ENCODE measurements around the gene GCLM.

DNA sequence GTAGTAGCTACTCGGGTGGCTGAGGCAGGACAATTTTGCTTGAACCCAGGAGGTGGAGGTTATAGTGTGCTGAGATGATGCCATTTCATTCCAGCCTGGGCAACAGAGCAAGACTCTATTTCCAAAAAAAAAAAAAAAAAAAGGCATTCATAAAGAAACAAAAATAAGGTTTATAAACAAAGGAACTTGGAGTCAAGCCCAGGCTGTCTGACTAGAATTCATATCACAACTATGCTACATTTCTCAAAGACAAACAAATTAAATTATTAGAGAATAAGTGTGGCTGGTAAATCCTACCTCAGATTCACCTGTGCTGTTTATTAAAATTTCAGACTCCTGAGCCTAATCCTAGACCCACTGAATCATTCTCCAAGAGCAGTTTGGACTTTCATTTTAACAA is 4.2 kb downstream of the GCLM start:
- TF ChIP-seq CTCF (IDR thresholded peaks at IDR 0.05) (no peak), POLR2A (IDR thresholded peaks at IDR 0.05) (no peak)
